GM13976 (cell line): ENCODE measurements around the gene CHCHD3.

Experiments
- DNase-seq: peaks from one replicate; pipeline ENCODE4 v3.0.0; 2012; ENCODE audit warnings: low spot score
- in situ Hi-C: fragments of 300-500 bp; cut with MboI; formaldehyde crosslinking; loops from one replicate; pipeline ENCODE4 v1.12.0; 2022; ENCODE audit warnings: low sequenced_read_pairs, mixed read lengths, inconsistent platforms; ENCODE audit not compliant: unreplicated experiment
- TF ChIP-seq, protein P1 (sequence below): IDR thresholded peaks from 2 replicates; pipeline ENCODE4 v1.5.1; 2012; ENCODE audit warnings: borderline replicate concordance, mild to moderate bottlenecking; ENCODE audit not compliant: insufficient read depth; ENCODE audit errors: extremely low read depth, missing control alignments, control extremely low read depth

The CHCHD3 gene

GRCh38 chr7:133056370-133057238, 25.3 kb downstream of the CHCHD3 start:
- TF ChIP-seq, protein P1, sequence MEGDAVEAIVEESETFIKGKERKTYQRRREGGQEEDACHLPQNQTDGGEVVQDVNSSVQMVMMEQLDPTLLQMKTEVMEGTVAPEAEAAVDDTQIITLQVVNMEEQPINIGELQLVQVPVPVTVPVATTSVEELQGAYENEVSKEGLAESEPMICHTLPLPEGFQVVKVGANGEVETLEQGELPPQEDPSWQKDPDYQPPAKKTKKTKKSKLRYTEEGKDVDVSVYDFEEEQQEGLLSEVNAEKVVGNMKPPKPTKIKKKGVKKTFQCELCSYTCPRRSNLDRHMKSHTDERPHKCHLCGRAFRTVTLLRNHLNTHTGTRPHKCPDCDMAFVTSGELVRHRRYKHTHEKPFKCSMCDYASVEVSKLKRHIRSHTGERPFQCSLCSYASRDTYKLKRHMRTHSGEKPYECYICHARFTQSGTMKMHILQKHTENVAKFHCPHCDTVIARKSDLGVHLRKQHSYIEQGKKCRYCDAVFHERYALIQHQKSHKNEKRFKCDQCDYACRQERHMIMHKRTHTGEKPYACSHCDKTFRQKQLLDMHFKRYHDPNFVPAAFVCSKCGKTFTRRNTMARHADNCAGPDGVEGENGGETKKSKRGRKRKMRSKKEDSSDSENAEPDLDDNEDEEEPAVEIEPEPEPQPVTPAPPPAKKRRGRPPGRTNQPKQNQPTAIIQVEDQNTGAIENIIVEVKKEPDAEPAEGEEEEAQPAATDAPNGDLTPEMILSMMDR: no peak
- in situ Hi-C loops: no loop called here
- DNase-seq: peak; percentile 40

DNA sequence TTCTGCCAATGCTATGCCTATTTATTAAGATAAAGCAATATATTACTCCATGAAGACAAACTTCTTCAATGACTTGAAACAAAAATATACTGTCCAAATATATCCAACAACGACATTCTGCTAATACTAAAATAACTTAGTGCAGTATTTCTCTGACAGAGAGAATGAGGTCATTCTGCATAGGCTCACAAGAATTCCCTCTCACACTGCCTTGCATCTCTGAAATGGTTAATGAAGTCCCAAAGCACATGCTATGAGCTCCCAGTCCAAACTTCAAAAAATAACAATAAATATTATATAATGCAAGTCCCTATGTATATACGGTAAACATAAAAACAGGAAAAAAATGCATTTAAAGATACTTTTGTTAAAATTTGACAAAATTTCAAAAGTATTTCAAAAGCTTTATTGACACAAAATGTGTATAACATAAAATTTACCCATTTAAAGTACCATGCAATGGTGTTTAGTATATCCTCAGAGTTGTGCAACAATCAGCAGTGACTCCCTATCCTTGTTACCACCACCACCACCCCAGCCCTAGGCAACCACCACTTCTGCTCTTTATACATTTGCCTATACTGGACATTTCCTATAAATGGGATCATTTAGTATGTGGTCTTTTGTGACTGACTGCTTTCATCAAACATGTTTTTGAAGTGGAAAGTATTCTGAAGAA, 27.6 kb downstream of the CHCHD3 start:
- no peak for DNase-seq
- TF ChIP-seq, protein P1: no peak
- in situ Hi-C loops: no loop called here

DNA sequence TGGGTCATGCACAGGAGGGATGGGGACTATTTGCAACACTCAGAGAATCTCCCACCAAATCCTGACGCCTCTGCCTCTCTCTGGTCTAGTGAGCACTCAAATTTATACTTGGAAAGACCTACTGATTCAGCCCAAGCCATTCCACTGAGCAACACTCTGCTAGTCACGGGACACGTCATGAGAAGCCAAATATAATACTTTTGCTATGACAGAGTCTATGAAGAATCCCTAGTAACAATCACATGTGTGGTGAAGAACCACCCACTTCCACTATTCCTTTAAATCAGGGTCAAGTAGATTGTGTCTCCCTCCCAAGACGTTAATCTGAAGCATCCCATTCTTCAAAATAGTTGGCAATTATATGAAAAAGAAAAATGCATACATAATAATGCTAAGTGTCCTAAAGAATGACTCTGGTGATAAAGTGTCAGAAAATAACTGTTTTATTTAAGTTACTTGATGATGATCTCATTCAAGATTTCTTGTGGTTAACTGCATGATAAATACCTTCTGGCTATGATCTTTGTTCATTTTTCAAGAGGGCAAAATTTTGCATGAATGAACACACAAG, 28.5 kb downstream of the CHCHD3 start:
- TF ChIP-seq, protein P1: no peak
- in situ Hi-C loops: no loop called here
- DNase-seq: no peak

DNA sequence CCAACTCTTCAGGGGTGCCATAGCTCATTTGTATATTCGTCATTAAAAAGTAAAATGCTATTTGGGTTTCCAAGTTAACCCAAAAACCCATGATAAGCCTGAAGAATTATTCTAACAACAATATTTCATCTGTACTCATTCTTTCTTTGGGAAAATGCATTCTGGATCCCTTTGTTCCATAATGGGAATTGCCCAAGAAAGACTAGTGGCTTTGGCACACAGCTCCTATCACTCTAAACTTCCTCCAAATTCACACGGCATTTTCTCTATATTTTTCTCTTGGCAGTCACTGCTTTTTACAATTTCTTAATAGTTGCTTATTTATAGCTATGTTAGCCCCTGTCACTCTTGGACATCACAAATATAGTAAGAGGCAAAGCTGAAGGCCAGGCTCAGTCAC, 29.1 kb downstream of the CHCHD3 start:
- TF ChIP-seq, protein P1: no peak
- in situ Hi-C loops: no loop called here

GRCh38 chr7:133052401-133052756, 29.5 kb downstream of the CHCHD3 start:
- in situ Hi-C loops: no loop called here
- TF ChIP-seq, protein P1: no peak

More for the DNA sequence above, 29.1 kb downstream of the CHCHD3 start:
- no peak for DNase-seq

DNA sequence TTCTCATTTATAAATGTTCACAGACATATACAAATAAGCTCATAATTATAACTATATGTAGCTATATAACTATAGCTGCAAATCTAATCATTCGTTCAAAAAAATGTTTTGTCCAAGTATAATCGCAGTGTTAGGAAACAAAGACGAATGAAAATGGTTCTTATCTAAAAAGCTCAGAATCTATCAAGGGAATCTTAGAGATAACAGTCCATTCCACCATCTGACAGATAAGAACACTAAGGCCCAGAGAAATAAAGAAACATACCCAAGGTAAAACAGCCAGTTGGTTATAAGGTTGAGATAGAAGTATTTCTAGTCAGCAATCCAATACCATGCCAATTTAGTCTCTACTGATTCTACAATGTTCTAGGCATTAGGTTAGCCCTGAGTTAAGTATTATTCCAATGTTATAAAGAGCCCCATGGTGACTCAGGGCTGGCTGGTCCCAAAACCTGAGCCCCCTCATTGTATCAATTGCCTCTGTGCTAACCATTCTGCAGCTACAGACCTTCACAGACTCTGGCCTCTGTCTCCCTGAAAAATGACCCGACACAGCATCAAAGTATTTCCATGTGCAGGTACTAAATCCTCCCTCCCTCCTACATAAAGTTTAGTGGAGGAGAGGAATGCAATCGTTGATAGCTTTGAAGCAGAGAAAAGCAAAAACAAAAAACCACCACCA, 30.0 kb downstream of the CHCHD3 start:
- in situ Hi-C loops: no loop called here

More at GRCh38 chr7:133052401-133052756, 29.5 kb downstream of the CHCHD3 start:
- no peak for DNase-seq

More for the DNA sequence above, 30.0 kb downstream of the CHCHD3 start:
- DNase-seq: no peak
- TF ChIP-seq, protein P1: no peak
